CD4-positive, CD25-positive, alpha-beta regulatory T cell (primary cell): ENCODE measurements around the gene ZNF423. TPM values are rescaled to one million over a fixed set of nuclear protein-coding genes. Genes with fewer than 3 reads are reported as not detected.

Experiments
- ATAC-seq, 2 donors: fragments of 150-1000 bp; cut with Tn5 transposase; one replicate each; pipeline ENCODE4 v1.10.0; 2021; ENCODE audit warnings: low read depth in 2 of 2, moderate number of reproducible peaks in 2 of 2, moderate library complexity in 1 of 2
- DNase-seq, 3 donors: peaks; one replicate each; pipeline versions ENCODE4 v3.0.0 to v3.0.0-alpha.2; 2012 to 2022; ENCODE audit warnings: mixed read lengths in 1 of 3
- H3K27ac ChIP-seq: one replicate; pipeline ENCODE4 v1.7.0; 2013; ENCODE audit warnings: mild to moderate bottlenecking, low read length; ENCODE audit not compliant: insufficient read depth, poor library complexity, severe bottlenecking
- H3K27me3 ChIP-seq: one replicate; pipeline ENCODE4 v1.7.0; 2013; ENCODE audit warnings: low read length; ENCODE audit not compliant: control insufficient read depth, insufficient read depth
- H3K36me3 ChIP-seq: one replicate; pipeline ENCODE4 v1.7.0; 2013; ENCODE audit warnings: mild to moderate bottlenecking, low read length, moderate library complexity; ENCODE audit not compliant: control insufficient read depth, insufficient read depth
- H3K4me1 ChIP-seq: 2 replicates; pipeline ENCODE4 v1.7.0; 2013; ENCODE audit warnings: mild to moderate bottlenecking, low read length; ENCODE audit not compliant: insufficient read depth, control insufficient read depth, poor library complexity, severe bottlenecking
- H3K4me3 ChIP-seq: one replicate; pipeline ENCODE4 v1.7.0; 2013; ENCODE audit warnings: low read depth, mild to moderate bottlenecking, low read length, moderate library complexity
- H3K9me3 ChIP-seq, 2 experiments: 1 replicate in 1 of 2; 2 replicates in 1 of 2; pipeline ENCODE4 v1.7.0; 2013; ENCODE audit warnings: low read length in 2 of 2, mild to moderate bottlenecking in 1 of 2, moderate library complexity in 1 of 2; ENCODE audit not compliant: control insufficient read depth in 2 of 2
- H3K27ac Mint-ChIP-seq, 3 donors: one replicate each; pipeline ENCODE4 v1.8.0; 2020 to 2022; ENCODE audit warnings: mild to moderate bottlenecking in 3 of 3, mixed read lengths in 3 of 3, moderate library complexity in 2 of 3
- H3K27me3 Mint-ChIP-seq: one replicate; pipeline ENCODE4 v1.8.0; 2022; ENCODE audit warnings: mild to moderate bottlenecking, mixed read lengths
- H3K36me3 Mint-ChIP-seq: one replicate; pipeline ENCODE4 v1.8.0; 2020; ENCODE audit warnings: mixed read lengths
- H3K4me1 Mint-ChIP-seq, 4 donors: one replicate each; pipeline ENCODE4 v1.8.0; 2020 to 2022; ENCODE audit warnings: mixed read lengths in 4 of 4, mild to moderate bottlenecking in 1 of 4
- H3K4me3 Mint-ChIP-seq, 4 donors: one replicate each; pipeline ENCODE4 v1.8.0; 2020 to 2022; ENCODE audit warnings: mild to moderate bottlenecking in 4 of 4, mixed read lengths in 4 of 4, moderate library complexity in 3 of 4
- H3K9me3 Mint-ChIP-seq, 7 donors: one replicate each; pipeline ENCODE4 v1.8.0; 2020 to 2022; ENCODE audit warnings: mixed read lengths in 7 of 7, mild to moderate bottlenecking in 3 of 7, moderate library complexity in 2 of 7
- polyA plus RNA-seq, 4 donors: library from polyadenylated mRNA; unstranded; fragments of 300-500 nt; fragmentation: Illumina TruSeq; gene quantifications; one replicate each; pipeline ENCODE4 v1.2.3, GENCODE V29; 2021
- total RNA-seq: library from RNA; stranded (reverse); gene quantifications from one replicate; pipeline ENCODE4 v1.2.3, GENCODE V29; 2022

The ZNF423 gene
- total and polyA plus RNA-seq, 5 donors from 2014 or later = 0.05 TPM; not detected in 4

- no peaks in the 10 kb centered on the region for H3K4me1 Mint-ChIP-seq
- H3K9me3 Mint-ChIP-seq = no peaks in the 10 kb centered on the region
- Histone ChIP-seq H3K36me3 (no peaks in the 10 kb centered on the region), H3K9me3 (no peaks in the 10 kb centered on the region), H3K4me3 (no peak overlapping the region), H3K27me3 (peaks cover 3% of the 10 kb centered on the region), H3K27ac (no peak overlapping the region), H3K4me1 (no peaks in the 10 kb centered on the region)
- H3K27me3 Mint-ChIP-seq = peaks cover 14% of the 10 kb centered on the region
- no peak for ATAC-seq
- no peak overlapping the region for H3K4me3 Mint-ChIP-seq
- DNase-seq = no peak
- no peaks in the 10 kb centered on the region for H3K36me3 Mint-ChIP-seq
- H3K27ac Mint-ChIP-seq = no peak overlapping the region
Observed at GRCh38 chr16:49866595-49867071, 10.7 kb upstream of the ZNF423 start.

- no peaks in the 10 kb centered on the region for H3K36me3 Mint-ChIP-seq
- ATAC-seq = no peak
Observed at GRCh38 chr16:49862694-49863093, 6.8 kb upstream of the ZNF423 start.

DNA sequence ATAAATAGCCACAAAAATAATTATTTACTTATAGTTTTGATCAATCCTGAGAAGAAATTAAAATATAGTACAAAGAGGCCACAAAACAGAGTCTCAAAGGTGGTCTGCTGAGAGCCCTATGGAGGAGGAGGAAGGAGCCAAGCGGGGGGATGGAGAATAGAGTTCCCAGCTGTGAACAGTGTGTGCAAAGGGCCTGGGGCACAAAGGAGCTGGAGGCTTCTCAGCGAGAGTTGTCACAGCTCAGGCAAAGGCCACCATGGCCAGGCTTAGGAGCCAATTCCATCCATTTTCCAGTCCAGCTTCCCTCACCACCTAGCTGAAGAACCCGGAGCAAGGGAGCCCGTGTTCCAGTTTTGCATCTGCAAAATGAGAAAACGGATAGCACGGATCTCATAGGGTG, 5.4 kb upstream of the ZNF423 start:
- Histone ChIP-seq H3K27me3 (peaks cover 8% of the 10 kb centered on the region), H3K27ac (no peak overlapping the region), H3K36me3 (no peaks in the 10 kb centered on the region), H3K9me3 (no peaks in the 10 kb centered on the region), H3K4me3 (no peak overlapping the region), H3K4me1 (peaks cover 27% of the 10 kb centered on the region)
- H3K4me3 Mint-ChIP-seq = no peak overlapping the region
- peaks cover 34% of the 10 kb centered on the region for H3K27me3 Mint-ChIP-seq
- peaks cover 0 to 1% (median 0%) of the 10 kb centered on the region in 7 donors for H3K9me3 Mint-ChIP-seq
- H3K36me3 Mint-ChIP-seq = no peaks in the 10 kb centered on the region
- H3K27ac Mint-ChIP-seq = no peak overlapping the region
- no peak for ATAC-seq
- DNase-seq = no peak
- peaks cover 0 to 13% (median 5%) of the 10 kb centered on the region in 4 donors for H3K4me1 Mint-ChIP-seq

More at GRCh38 chr16:49862694-49863093, 6.8 kb upstream of the ZNF423 start:
- H3K27me3 ChIP-seq = peaks cover 8% of the 10 kb centered on the region
- H3K9me3 ChIP-seq = no peaks in the 10 kb centered on the region
- no peak overlapping the region for H3K4me3 ChIP-seq
- no peak overlapping the region for H3K27ac Mint-ChIP-seq
- no peaks in the 10 kb centered on the region for H3K36me3 ChIP-seq
- DNase-seq = no peak
- H3K27ac ChIP-seq = no peak overlapping the region
- peaks cover 23% of the 10 kb centered on the region for H3K27me3 Mint-ChIP-seq
- no peaks in the 10 kb centered on the region for H3K9me3 Mint-ChIP-seq
- H3K4me1 ChIP-seq = peaks cover 17% of the 10 kb centered on the region
- H3K4me3 Mint-ChIP-seq = no peak overlapping the region
- peaks cover 0 to 8% (median 4%) of the 10 kb centered on the region in 4 donors for H3K4me1 Mint-ChIP-seq

GRCh38 chr16:49860593-49860992, 4.7 kb upstream of the ZNF423 start:
- peak overlapping the region in 1 of 4 donors; percentile 35 for H3K4me3 Mint-ChIP-seq
- no peak overlapping the region for H3K27ac Mint-ChIP-seq

GRCh38 chr16:49859125-49859811, 3.4 kb upstream of the ZNF423 start:
- Histone ChIP-seq H3K27me3 (peaks cover 6% of the 10 kb centered on the region), H3K4me1 (peaks cover 40% of the 10 kb centered on the region), H3K27ac (no peak overlapping the region), H3K9me3 (no peaks in the 10 kb centered on the region), H3K36me3 (no peaks in the 10 kb centered on the region), H3K4me3 (no peak overlapping the region)
- Mint-ChIP-seq H3K27ac (peak overlapping the region in 1 of 3 donors; percentile 73), H3K36me3 (no peaks in the 10 kb centered on the region), H3K4me1 (peaks cover 0 to 15% (median 5%) of the 10 kb centered on the region in 4 donors), H3K9me3 (peaks cover 0 to 1% (median 0%) of the 10 kb centered on the region in 7 donors), H3K27me3 (peaks cover 31% of the 10 kb centered on the region), H3K4me3 (peak overlapping the region; percentile 63 to 82 (median 70))
- ATAC-seq (no peak), DNase-seq (no peak)

More at GRCh38 chr16:49860593-49860992, 4.7 kb upstream of the ZNF423 start:
- peaks cover 0 to 15% (median 5%) of the 10 kb centered on the region in 4 donors for H3K4me1 Mint-ChIP-seq
- DNase-seq (no peak), ATAC-seq (no peak)
- H3K9me3 Mint-ChIP-seq = peaks cover 0 to 1% (median 0%) of the 10 kb centered on the region in 7 donors
- H3K36me3 Mint-ChIP-seq = no peaks in the 10 kb centered on the region
- H3K27me3 Mint-ChIP-seq = peaks cover 32% of the 10 kb centered on the region
- Histone ChIP-seq H3K4me3 (no peak overlapping the region), H3K27me3 (peaks cover 8% of the 10 kb centered on the region), H3K4me1 (peaks cover 33% of the 10 kb centered on the region), H3K36me3 (no peaks in the 10 kb centered on the region), H3K9me3 (no peaks in the 10 kb centered on the region), H3K27ac (no peak overlapping the region)

GRCh38 chr16:49858200-49859124, 2.5 kb upstream of the ZNF423 start:
- DNase-seq = no peak
- peaks cover 0 to 20% (median 5%) of the 10 kb centered on the region in 4 donors for H3K4me1 Mint-ChIP-seq
- H3K4me3 Mint-ChIP-seq = peak overlapping the region in 2 of 4 donors; percentile 38 to 48

DNA sequence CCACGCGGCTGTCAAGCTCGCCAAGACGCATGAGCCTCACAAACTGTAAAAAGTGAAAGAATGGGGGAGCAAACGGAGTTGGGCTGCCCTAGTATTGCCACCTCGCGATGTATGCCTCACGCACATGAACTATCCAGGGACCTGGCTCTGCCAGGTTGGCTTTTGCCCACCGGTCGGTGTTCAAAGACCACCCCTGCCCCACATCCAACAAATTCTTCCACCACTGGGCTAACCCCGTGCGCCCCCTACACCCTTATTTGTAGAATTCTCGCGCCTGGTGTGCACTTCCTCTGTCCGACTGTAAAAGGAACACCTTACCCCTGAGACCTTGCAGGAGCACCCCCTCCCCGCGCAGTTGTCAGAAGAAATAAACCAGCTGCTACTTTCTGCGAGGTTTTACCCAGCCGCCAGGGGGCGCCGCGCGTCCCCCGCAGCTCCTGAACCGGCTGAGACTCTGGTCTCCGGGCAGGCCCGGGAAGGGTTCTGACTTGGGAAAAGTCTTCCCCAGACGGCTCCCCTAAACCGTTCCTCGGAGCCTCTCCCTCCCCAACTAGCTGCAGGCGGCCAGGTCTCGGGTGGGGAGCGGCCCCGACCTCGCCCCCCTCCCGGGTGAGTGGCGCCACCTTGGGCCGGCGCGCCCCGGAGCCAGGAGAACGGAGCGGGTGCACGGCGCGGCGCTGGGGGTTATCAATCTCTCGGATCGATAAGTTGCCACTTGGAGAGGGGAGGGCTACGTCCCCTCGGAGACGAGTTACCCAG, 1.7 kb upstream of the ZNF423 start:
- no peak overlapping the region for H3K4me3 ChIP-seq
- DNase-seq = peak in 2 of 3 donors; percentile 36 to 59
- no peaks in the 10 kb centered on the region for H3K9me3 ChIP-seq
- H3K27ac ChIP-seq = no peak overlapping the region
- Mint-ChIP-seq H3K27ac (no peak overlapping the region), H3K27me3 (peaks cover 38% of the 10 kb centered on the region), H3K4me1 (peaks cover 0 to 20% (median 5%) of the 10 kb centered on the region in 4 donors), H3K9me3 (peaks cover 0 to 1% (median 0%) of the 10 kb centered on the region in 7 donors), H3K36me3 (no peaks in the 10 kb centered on the region), H3K4me3 (peak overlapping the region; percentile 28 to 73 (median 66))
- ATAC-seq = no peak
- H3K27me3 ChIP-seq = peaks cover 13% of the 10 kb centered on the region
- H3K36me3 ChIP-seq = no peaks in the 10 kb centered on the region
- peaks cover 41% of the 10 kb centered on the region for H3K4me1 ChIP-seq

More at GRCh38 chr16:49858200-49859124, 2.5 kb upstream of the ZNF423 start:
- Mint-ChIP-seq H3K36me3 (no peaks in the 10 kb centered on the region), H3K27ac (no peak overlapping the region), H3K27me3 (peaks cover 35% of the 10 kb centered on the region), H3K9me3 (peaks cover 0 to 1% (median 0%) of the 10 kb centered on the region in 7 donors)
- Histone ChIP-seq H3K27ac (no peak overlapping the region), H3K36me3 (no peaks in the 10 kb centered on the region), H3K4me1 (peaks cover 41% of the 10 kb centered on the region), H3K27me3 (peaks cover 10% of the 10 kb centered on the region), H3K4me3 (no peak overlapping the region), H3K9me3 (no peaks in the 10 kb centered on the region)
- ATAC-seq = no peak
